Suprapubic skin (tissue), 4 donors: ENCODE measurements around the gene RYR3. TPM values are rescaled to one million over a fixed set of nuclear protein-coding genes. Genes with fewer than 3 reads are reported as not detected.

Source experiments
- DNase-seq, 2 donors: peaks; one replicate each; pipeline ENCODE4 v3.0.0-alpha.2; 2019; ENCODE audit warnings: low spot score in 2 of 2
- H3K27ac ChIP-seq: fragments of 200-600 bp; sonication (generic); one replicate; pipeline ENCODE4 v1.5.1; 2019
- H3K27me3 ChIP-seq: fragments of 200-600 bp; sonication (generic); one replicate; pipeline ENCODE4 v1.5.1; 2019
- H3K36me3 ChIP-seq: fragments of 200-600 bp; sonication (generic); one replicate; pipeline ENCODE4 v1.5.1; 2019
- H3K4me1 ChIP-seq: fragments of 200-600 bp; sonication (generic); one replicate; pipeline ENCODE4 v1.5.1; 2019
- H3K4me3 ChIP-seq: fragments of 200-600 bp; sonication (generic); one replicate; pipeline ENCODE4 v1.5.1; 2019; ENCODE audit warnings: mild to moderate bottlenecking
- H3K9me3 ChIP-seq: fragments of 200-600 bp; sonication (generic); one replicate; pipeline ENCODE4 v1.5.1; 2019
- CTCF ChIP-seq, 2 donors: fragments of 200-600 bp in 1 of 2; fragments of 450-650 bp in 1 of 2; sonication (generic) in 1 of 2; IDR thresholded peaks; one replicate each; pipeline ENCODE4 v1.5.1; 2016 to 2019; ENCODE audit warnings: antibody characterized with exemption in 2 of 2, mild to moderate bottlenecking in 1 of 2, moderate library complexity in 1 of 2
- EP300 ChIP-seq: sonication (generic); formaldehyde crosslinking; IDR thresholded peaks from one replicate; pipeline ENCODE4 v1.6.1; 2017; ENCODE audit warnings: antibody characterized with exemption
- POLR2A ChIP-seq, 2 donors: fragments of 450-650 bp; IDR thresholded peaks; one replicate each; pipeline ENCODE4 v1.6.1; 2017; ENCODE audit warnings: antibody characterized with exemption in 2 of 2, mild to moderate bottlenecking in 2 of 2, moderate library complexity in 2 of 2
- POLR2AphosphoS5 ChIP-seq, 3 donors: sonication (generic); formaldehyde crosslinking; IDR thresholded peaks; one replicate each; pipeline ENCODE4 v1.6.1; 2017; ENCODE audit warnings: antibody characterized with exemption in 3 of 3
- WGBS: methylation state at CpG from one replicate; pipeline ENCODE4 v1.1.5; 2018; 5-methylcytosine and 5-hydroxymethylcytosine counted together
- total RNA-seq, 4 donors: library from RNA; depleted of rRNA; stranded (reverse); fragments of >200 nt; gene quantifications; one replicate each; pipeline ENCODE4 v1.1.0, GENCODE V29; 2016

The RYR3 gene
- total RNA-seq, 4 donors from 2014 or later: 0.38 to 2.0 (median 0.80) TPM

- no peak for DNase-seq
- no peak overlapping the region for H3K4me3 ChIP-seq
- H3K36me3 ChIP-seq: no peaks in the 10 kb centered on the region
- no peak overlapping the region for H3K27ac ChIP-seq
- no peaks in the 10 kb centered on the region for H3K9me3 ChIP-seq
- no peaks in the 10 kb centered on the region for H3K27me3 ChIP-seq
- H3K4me1 ChIP-seq: no peaks in the 10 kb centered on the region
- TF ChIP-seq CTCF (IDR thresholded peaks at IDR 0.05) (no peak), EP300 (no peak), POLR2A (IDR thresholded peaks at IDR 0.05) (no peak), POLR2AphosphoS5 (IDR thresholded peaks at IDR 0.05) (no peak)
- 62% methylated on average over 5 of the region's 6 CpGs for WGBS
These were observed 387.4 kb downstream of the RYR3 start for GRCh38 chr15:33698126-33698525.

GRCh38 chr15:33699145-33699544 is 388.4 kb downstream of the RYR3 start:
- Histone ChIP-seq H3K36me3 (no peaks in the 10 kb centered on the region), H3K4me3 (no peak overlapping the region), H3K4me1 (no peaks in the 10 kb centered on the region), H3K27me3 (no peaks in the 10 kb centered on the region), H3K27ac (no peak overlapping the region), H3K9me3 (no peaks in the 10 kb centered on the region)
- DNase-seq: no peak
- TF ChIP-seq POLR2A (IDR thresholded peaks at IDR 0.05) (no peak), CTCF (IDR thresholded peaks at IDR 0.05) (no peak), POLR2AphosphoS5 (IDR thresholded peaks at IDR 0.05) (no peak), EP300 (no peak)
- WGBS: 91% methylated on average over 2 of the region's 2 CpGs

- WGBS: 77% methylated on average over 14 of the region's 14 CpGs
These were observed 389.1 kb downstream of the RYR3 start for GRCh38 chr15:33699691-33700447.

GRCh38 chr15:33700695-33701303 is 390.0 kb downstream of the RYR3 start:
- DNase-seq: peak in 1 of 2 donors; percentile 68
- no peaks in the 10 kb centered on the region for H3K27me3 ChIP-seq
- TF ChIP-seq POLR2A (IDR thresholded peaks at IDR 0.05): no peak
- TF ChIP-seq CTCF (IDR thresholded peaks at IDR 0.05): peak; percentile 64 to 90
- TF ChIP-seq POLR2AphosphoS5 (IDR thresholded peaks at IDR 0.05): no peak
- TF ChIP-seq EP300: no peak
- no peaks in the 10 kb centered on the region for H3K9me3 ChIP-seq
- no peaks in the 10 kb centered on the region for H3K36me3 ChIP-seq
- H3K27ac ChIP-seq: no peak overlapping the region
- 25% methylated on average over 19 of the region's 19 CpGs for WGBS
- no peaks in the 10 kb centered on the region for H3K4me1 ChIP-seq
- H3K4me3 ChIP-seq: no peak overlapping the region

More at GRCh38 chr15:33699691-33700447, 389.1 kb downstream of the RYR3 start:
- no peaks in the 10 kb centered on the region for H3K27me3 ChIP-seq
- H3K4me1 ChIP-seq: no peaks in the 10 kb centered on the region
- H3K36me3 ChIP-seq: no peaks in the 10 kb centered on the region
- TF ChIP-seq EP300 (no peak), POLR2AphosphoS5 (IDR thresholded peaks at IDR 0.05) (no peak), POLR2A (IDR thresholded peaks at IDR 0.05) (no peak), CTCF (IDR thresholded peaks at IDR 0.05) (no peak)
- no peaks in the 10 kb centered on the region for H3K9me3 ChIP-seq
- DNase-seq: no peak
- H3K27ac ChIP-seq: no peak overlapping the region
- no peak overlapping the region for H3K4me3 ChIP-seq

- WGBS: 87% methylated on average over 8 of the region's 8 CpGs
- H3K9me3 ChIP-seq: no peaks in the 10 kb centered on the region
- DNase-seq: no peak
- TF ChIP-seq POLR2AphosphoS5 (IDR thresholded peaks at IDR 0.05) (no peak), CTCF (IDR thresholded peaks at IDR 0.05) (no peak), POLR2A (IDR thresholded peaks at IDR 0.05) (no peak), EP300 (no peak)
- no peaks in the 10 kb centered on the region for H3K36me3 ChIP-seq
- no peak overlapping the region for H3K4me3 ChIP-seq
- no peak overlapping the region for H3K27ac ChIP-seq
- H3K27me3 ChIP-seq: no peaks in the 10 kb centered on the region
- no peaks in the 10 kb centered on the region for H3K4me1 ChIP-seq
These were observed 390.5 kb downstream of the RYR3 start for GRCh38 chr15:33701304-33701696.
